HCT116 (cell line): ENCODE results near the gene ZFHX3. TPM values are rescaled to one million over a fixed set of nuclear protein-coding genes. Genes with fewer than 3 reads are reported as not detected.

Source experiments
- ATAC-seq: fragments of 200-7000 bp; cut with Tn5 transposase; 2 replicates; pipeline ENCODE4 v1.9.1; 2020; ENCODE audit warnings: mild to moderate bottlenecking, moderate library complexity
- BruUV-seq: library from RNA; stranded (reverse); fragments of 400-500 nt; replicated peaks from 2 replicates; lab custom pipeline; 2021; lab: Mats Ljungman, UMichigan
- CTCF ChIA-PET: fragments of 300-600 bp; sonication (Branson Sonifier 250); formaldehyde crosslinking; loops from one replicate; lab custom pipeline; 2021; ENCODE audit warnings: antibody characterized with exemption; lab: Charles Lee
- POLR2A ChIA-PET: fragments of 300-600, 350-600 bp; sonication (Branson Sonifier 250); formaldehyde crosslinking; loops from one replicate; lab custom pipeline; 2021; ENCODE audit warnings: antibody characterized with exemption; lab: Charles Lee
- RAD21 ChIA-PET, 2 experiments: fragments of 300-600 bp; sonication (Branson Sonifier 250); formaldehyde crosslinking; loops; one replicate each; lab custom pipeline; 2023; ENCODE audit warnings: low total read pairs in 2 of 2; ENCODE audit not compliant: uncharacterized antibody in 2 of 2, unreplicated experiment in 2 of 2, low non-redundant PET in 1 of 2; lab: Charles Lee
- DNase-seq: peaks from one replicate; pipeline ENCODE4 v3.0.0-alpha.2; 2010; ENCODE audit warnings: low read depth, low spot score
- H2AFZ ChIP-seq: fragments of 200-600 bp; shearing (Covaris generic), sonication (generic); 2 replicates; pipeline ENCODE4 v1.6.1; 2017; ENCODE audit warnings: low read depth, mixed run types, mixed read lengths, antibody characterized with exemption, low read length; ENCODE audit not compliant: poor library complexity, severe bottlenecking
- H3K27ac ChIP-seq: 2 replicates; pipeline ENCODE4 v1.5.1; 2012; ENCODE audit warnings: low read depth, low read length
- H3K27me3 ChIP-seq: fragments of 200-600 bp; sonication (generic); 2 replicates; pipeline ENCODE4 v1.6.1; 2016; ENCODE audit warnings: mixed run types, low read length, mixed read lengths; ENCODE audit not compliant: insufficient read depth
- H3K36me3 ChIP-seq, 2 experiments: fragments of 200-500 bp in 1 of 2; fragments of 200-600 bp in 1 of 2; sonication (Bioruptor generic) in 1 of 2; sonication (generic) in 1 of 2; 2 replicates each; pipeline versions ENCODE4 v1.5.1 to v1.6.1; 2014 to 2016; ENCODE audit warnings: low read length in 2 of 2, inconsistent platforms in 1 of 2, mixed read lengths in 1 of 2, mixed run types in 1 of 2; ENCODE audit not compliant: insufficient read depth in 2 of 2, control insufficient read depth in 1 of 2
- H3K4me1 ChIP-seq, 2 experiments: fragments of 200-600 bp in 1 of 2; sonication (generic) in 1 of 2; 2 replicates each; pipeline versions ENCODE4 v1.5.1 to v1.6.1; 2012 to 2017; ENCODE audit warnings: low read length in 2 of 2, inconsistent platforms in 1 of 2, mild to moderate bottlenecking in 1 of 2, mixed read lengths in 1 of 2, mixed run types in 1 of 2, moderate library complexity in 1 of 2; ENCODE audit not compliant: insufficient read depth in 2 of 2, control insufficient read depth in 1 of 2
- H3K4me2 ChIP-seq: fragments of 200-600 bp; sonication (generic); 2 replicates; pipeline ENCODE4 v1.6.1; 2017; ENCODE audit warnings: mixed run types, low read length, mixed read lengths
- H3K4me3 ChIP-seq, 2 experiments: fragments of 200-600 bp in 1 of 2; sonication (generic) in 1 of 2; replicated peaks in 1 of 2; 2 replicates each; pipeline ENCODE4 v1.5.1; 2011 to 2016; ENCODE audit warnings: low read length in 2 of 2, control low read depth in 1 of 2, low read depth in 1 of 2, mild to moderate bottlenecking in 1 of 2, mixed read lengths in 1 of 2, mixed run types in 1 of 2
- H3K79me2 ChIP-seq: fragments of 200-600 bp; sonication (generic); 2 replicates; pipeline ENCODE4 v1.6.1; 2017; ENCODE audit warnings: mild to moderate bottlenecking, mixed run types, low read length, moderate library complexity, mixed read lengths; ENCODE audit not compliant: insufficient read depth
- H3K9ac ChIP-seq: fragments of 200-600 bp; sonication (generic); 2 replicates; pipeline ENCODE4 v1.6.1; 2016; ENCODE audit warnings: low read length, mixed read lengths
- H3K9me2 ChIP-seq: fragments of 200-600 bp; sonication (generic), shearing (Covaris generic); 2 replicates; pipeline ENCODE4 v1.6.1; 2017; ENCODE audit warnings: mixed run types, mild to moderate bottlenecking, moderate library complexity; ENCODE audit not compliant: insufficient read depth
- H3K9me3 ChIP-seq, 2 experiments: fragments of 200-500 bp in 1 of 2; fragments of 200-600 bp in 1 of 2; sonication (Bioruptor generic) in 1 of 2; sonication (generic) in 1 of 2; 2 replicates each; pipeline ENCODE4 v1.6.1; 2014 to 2017; ENCODE audit warnings: low read length in 2 of 2, mixed read lengths in 2 of 2, inconsistent platforms in 1 of 2, low read depth in 1 of 2, mild to moderate bottlenecking in 1 of 2, mixed run types in 1 of 2, moderate library complexity in 1 of 2; ENCODE audit not compliant: control insufficient read depth in 1 of 2, insufficient read depth in 1 of 2
- H4K20me1 ChIP-seq: fragments of 200-600 bp; sonication (generic), shearing (Covaris generic); 2 replicates; pipeline ENCODE4 v1.6.1; 2017; ENCODE audit warnings: mixed run types, mild to moderate bottlenecking, moderate library complexity; ENCODE audit not compliant: insufficient read depth
- CBX3 ChIP-seq: IDR thresholded peaks from 2 replicates; pipeline ENCODE4 v1.6.1; 2012; ENCODE audit warnings: low read depth
- CEBPB ChIP-seq: IDR thresholded peaks from 2 replicates; pipeline ENCODE4 v1.6.1; 2012; ENCODE audit warnings: low read depth
- EGR1 ChIP-seq: IDR thresholded peaks from 2 replicates; pipeline ENCODE4 v1.6.1; 2012; ENCODE audit warnings: low read depth
- ELF1 ChIP-seq: IDR thresholded peaks from 2 replicates; pipeline ENCODE4 v1.6.1; 2012; ENCODE audit warnings: low read depth, borderline replicate concordance
- EZH2 ChIP-seq: fragments of 200-600 bp; sonication (generic); IDR thresholded peaks from 2 replicates; pipeline ENCODE4 v1.6.1; 2017; ENCODE audit warnings: antibody characterized with exemption, mixed run types
- EZH2phosphoT487 ChIP-seq: fragments of 200-600 bp; IDR thresholded peaks from 2 replicates; pipeline ENCODE4 v1.6.1; 2018; ENCODE audit warnings: antibody characterized with exemption, borderline replicate concordance
- FOSL1 ChIP-seq: IDR thresholded peaks from 2 replicates; pipeline ENCODE4 v1.6.1; 2012; ENCODE audit warnings: low read depth
- JUND ChIP-seq: IDR thresholded peaks from 2 replicates; pipeline ENCODE4 v1.6.1; 2012
- POLR2AphosphoS5 ChIP-seq: IDR thresholded peaks from 2 replicates; pipeline ENCODE4 v1.6.1; 2011; ENCODE audit warnings: mild to moderate bottlenecking, low read depth, low read length, moderate library complexity
- RAD21 ChIP-seq: IDR thresholded peaks from 2 replicates; pipeline ENCODE4 v1.6.1; 2012; ENCODE audit warnings: low read depth, mild to moderate bottlenecking
- SP1 ChIP-seq: IDR thresholded peaks from 2 replicates; pipeline ENCODE4 v1.6.1; 2012; ENCODE audit warnings: low read depth
- SRF ChIP-seq: IDR thresholded peaks from 2 replicates; pipeline ENCODE4 v1.6.1; 2012; ENCODE audit warnings: low read depth
- YY1 ChIP-seq: IDR thresholded peaks from 2 replicates; pipeline ENCODE4 v1.6.1; 2011; ENCODE audit warnings: low read length, low read depth, moderate library complexity, mild to moderate bottlenecking; ENCODE audit not compliant: insufficient replicate concordance; ENCODE audit errors: extremely low read depth
- ZFX ChIP-seq: fragments of 450-650 bp; IDR thresholded peaks from 2 replicates; pipeline ENCODE4 v1.6.1; 2017
- ZNF274 ChIP-seq: fragments of 200-500 bp; sonication (Bioruptor generic); IDR thresholded peaks from 2 replicates; pipeline ENCODE4 v1.6.1; 2014; ENCODE audit warnings: mild to moderate bottlenecking, low read depth, low read length, inconsistent platforms
- intact Hi-C: fragments of 100-400 bp; cut with micrococcal nuclease; formaldehyde crosslinking; loops from 2 replicates; pipeline ENCODE4 v1.10.0; 2022
- total RNA-seq: library from RNA; stranded (reverse); gene quantifications from one replicate; pipeline ENCODE4 v1.2.1, GENCODE V29; 2021; ENCODE audit not compliant: unreplicated experiment
- TF ChIP-seq, protein P1 (sequence below): IDR thresholded peaks from 2 replicates; pipeline ENCODE4 v1.6.1; 2011; ENCODE audit warnings: mild to moderate bottlenecking, low read length, moderate library complexity; ENCODE audit not compliant: insufficient replicate concordance; ENCODE audit errors: extremely low read depth
- TF ChIP-seq, protein P2 (sequence below), 3 experiments: fragments of 200-600 bp in 1 of 3; sonication (generic) in 1 of 3; IDR thresholded peaks in 2 of 3; conservative IDR thresholded peaks in 1 of 3; 2 replicates each; pipeline ENCODE4 v1.5.1; 2012 to 2017; ENCODE audit warnings: low read depth in 2 of 3, low read length in 2 of 3, antibody characterized with exemption in 1 of 3, borderline replicate concordance in 1 of 3, control low read depth in 1 of 3, mild to moderate bottlenecking in 1 of 3, mixed read lengths in 1 of 3, mixed run types in 1 of 3, moderate library complexity in 1 of 3; ENCODE audit not compliant: insufficient read depth in 1 of 3
- TF ChIP-seq, protein P3 (sequence below): IDR thresholded peaks from 2 replicates; pipeline ENCODE4 v1.6.1; 2012
- TF ChIP-seq, protein P4 (sequence below): IDR thresholded peaks from 2 replicates; pipeline ENCODE4 v1.6.1; 2012
- TF ChIP-seq, protein P5 (sequence below): IDR thresholded peaks from 2 replicates; pipeline ENCODE4 v1.6.1; 2012; ENCODE audit warnings: low read depth

Gene ZFHX3
- total RNA-seq, 1 experiment from 2014 or later = 6.3 TPM

DNA sequence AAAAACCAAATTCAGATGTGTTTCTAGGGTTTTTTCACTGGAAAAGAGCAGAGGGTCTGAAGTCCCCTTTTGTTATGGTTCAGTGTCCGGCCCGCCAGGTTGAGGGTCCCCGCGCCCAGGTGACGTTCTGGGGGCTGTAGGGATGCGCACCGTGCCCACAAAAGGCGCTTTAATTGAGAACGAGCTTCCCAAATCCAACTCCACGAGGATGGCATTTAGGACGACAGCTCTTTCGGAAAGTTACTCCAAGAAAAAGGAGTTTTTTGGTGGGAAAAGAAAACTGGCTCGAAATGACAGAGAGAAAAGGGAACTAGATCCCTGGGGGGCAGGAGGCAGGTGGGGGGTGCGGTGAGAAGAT is 15.9 kb upstream of the ZFHX3 start:
- no peak for DNase-seq
- ChIA-PET CTCF (no interaction called here), RAD21 (interaction anchor here in 1 of 2 experiments (0.7 kb wide), 1 partner anchor 37 kb away, joined by 4 read pairs; no protein-coding TSS in a partner anchor), POLR2A (no interaction called here)
- no TSS peak for BruUV-seq
- no peak overlapping the region for H2AFZ ChIP-seq
- H3K36me3 ChIP-seq = no peaks in the 10 kb centered on the region
- no peaks in the 10 kb centered on the region for H3K9me3 ChIP-seq
- peaks cover 3 to 20% of the 10 kb centered on the region in 2 experiments; a peak in 3 of 4 replicates for H3K4me1 ChIP-seq
- H3K4me3 ChIP-seq = no peak overlapping the region
- no peak for ATAC-seq
- H3K4me2 ChIP-seq = no peak overlapping the region
- no peak for TF ChIP-seq POLR2AphosphoS5
- TF ChIP-seq SP1 = no peak
- TF ChIP-seq, protein P1, sequence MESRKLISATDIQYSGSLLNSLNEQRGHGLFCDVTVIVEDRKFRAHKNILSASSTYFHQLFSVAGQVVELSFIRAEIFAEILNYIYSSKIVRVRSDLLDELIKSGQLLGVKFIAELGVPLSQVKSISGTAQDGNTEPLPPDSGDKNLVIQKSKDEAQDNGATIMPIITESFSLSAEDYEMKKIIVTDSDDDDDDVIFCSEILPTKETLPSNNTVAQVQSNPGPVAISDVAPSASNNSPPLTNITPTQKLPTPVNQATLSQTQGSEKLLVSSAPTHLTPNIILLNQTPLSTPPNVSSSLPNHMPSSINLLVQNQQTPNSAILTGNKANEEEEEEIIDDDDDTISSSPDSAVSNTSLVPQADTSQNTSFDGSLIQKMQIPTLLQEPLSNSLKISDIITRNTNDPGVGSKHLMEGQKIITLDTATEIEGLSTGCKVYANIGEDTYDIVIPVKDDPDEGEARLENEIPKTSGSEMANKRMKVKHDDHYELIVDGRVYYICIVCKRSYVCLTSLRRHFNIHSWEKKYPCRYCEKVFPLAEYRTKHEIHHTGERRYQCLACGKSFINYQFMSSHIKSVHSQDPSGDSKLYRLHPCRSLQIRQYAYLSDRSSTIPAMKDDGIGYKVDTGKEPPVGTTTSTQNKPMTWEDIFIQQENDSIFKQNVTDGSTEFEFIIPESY = no peak
- no peak for TF ChIP-seq EZH2phosphoT487
- TF ChIP-seq, protein P2, sequence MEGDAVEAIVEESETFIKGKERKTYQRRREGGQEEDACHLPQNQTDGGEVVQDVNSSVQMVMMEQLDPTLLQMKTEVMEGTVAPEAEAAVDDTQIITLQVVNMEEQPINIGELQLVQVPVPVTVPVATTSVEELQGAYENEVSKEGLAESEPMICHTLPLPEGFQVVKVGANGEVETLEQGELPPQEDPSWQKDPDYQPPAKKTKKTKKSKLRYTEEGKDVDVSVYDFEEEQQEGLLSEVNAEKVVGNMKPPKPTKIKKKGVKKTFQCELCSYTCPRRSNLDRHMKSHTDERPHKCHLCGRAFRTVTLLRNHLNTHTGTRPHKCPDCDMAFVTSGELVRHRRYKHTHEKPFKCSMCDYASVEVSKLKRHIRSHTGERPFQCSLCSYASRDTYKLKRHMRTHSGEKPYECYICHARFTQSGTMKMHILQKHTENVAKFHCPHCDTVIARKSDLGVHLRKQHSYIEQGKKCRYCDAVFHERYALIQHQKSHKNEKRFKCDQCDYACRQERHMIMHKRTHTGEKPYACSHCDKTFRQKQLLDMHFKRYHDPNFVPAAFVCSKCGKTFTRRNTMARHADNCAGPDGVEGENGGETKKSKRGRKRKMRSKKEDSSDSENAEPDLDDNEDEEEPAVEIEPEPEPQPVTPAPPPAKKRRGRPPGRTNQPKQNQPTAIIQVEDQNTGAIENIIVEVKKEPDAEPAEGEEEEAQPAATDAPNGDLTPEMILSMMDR (IDR thresholded peaks at IDR 0.05 in 2 of 3, conservative IDR thresholded peaks at IDR 0.05 in 1 of 3; ENCODE audit: borderline replicate concordance in 1 of 3, insufficient read depth in 1 of 3, low read depth in 2 of 3, low read length in 2 of 3) = no peak
- no peak for TF ChIP-seq ZFX
- TF ChIP-seq, protein P3, sequence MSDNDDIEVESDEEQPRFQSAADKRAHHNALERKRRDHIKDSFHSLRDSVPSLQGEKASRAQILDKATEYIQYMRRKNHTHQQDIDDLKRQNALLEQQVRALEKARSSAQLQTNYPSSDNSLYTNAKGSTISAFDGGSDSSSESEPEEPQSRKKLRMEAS = no peak
- no peak for TF ChIP-seq EZH2
- TF ChIP-seq JUND = no peak
- no peak for TF ChIP-seq SRF
- no peak for TF ChIP-seq ZNF274
- TF ChIP-seq EGR1 = no peak
- TF ChIP-seq, protein P4, sequence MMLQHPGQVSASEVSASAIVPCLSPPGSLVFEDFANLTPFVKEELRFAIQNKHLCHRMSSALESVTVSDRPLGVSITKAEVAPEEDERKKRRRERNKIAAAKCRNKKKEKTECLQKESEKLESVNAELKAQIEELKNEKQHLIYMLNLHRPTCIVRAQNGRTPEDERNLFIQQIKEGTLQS = no peak
- no peak for TF ChIP-seq CBX3
- no peak for TF ChIP-seq FOSL1
- TF ChIP-seq ELF1 = no peak
- no peak for TF ChIP-seq RAD21
- TF ChIP-seq CEBPB = no peak
- TF ChIP-seq YY1 = no peak
- TF ChIP-seq, protein P5, sequence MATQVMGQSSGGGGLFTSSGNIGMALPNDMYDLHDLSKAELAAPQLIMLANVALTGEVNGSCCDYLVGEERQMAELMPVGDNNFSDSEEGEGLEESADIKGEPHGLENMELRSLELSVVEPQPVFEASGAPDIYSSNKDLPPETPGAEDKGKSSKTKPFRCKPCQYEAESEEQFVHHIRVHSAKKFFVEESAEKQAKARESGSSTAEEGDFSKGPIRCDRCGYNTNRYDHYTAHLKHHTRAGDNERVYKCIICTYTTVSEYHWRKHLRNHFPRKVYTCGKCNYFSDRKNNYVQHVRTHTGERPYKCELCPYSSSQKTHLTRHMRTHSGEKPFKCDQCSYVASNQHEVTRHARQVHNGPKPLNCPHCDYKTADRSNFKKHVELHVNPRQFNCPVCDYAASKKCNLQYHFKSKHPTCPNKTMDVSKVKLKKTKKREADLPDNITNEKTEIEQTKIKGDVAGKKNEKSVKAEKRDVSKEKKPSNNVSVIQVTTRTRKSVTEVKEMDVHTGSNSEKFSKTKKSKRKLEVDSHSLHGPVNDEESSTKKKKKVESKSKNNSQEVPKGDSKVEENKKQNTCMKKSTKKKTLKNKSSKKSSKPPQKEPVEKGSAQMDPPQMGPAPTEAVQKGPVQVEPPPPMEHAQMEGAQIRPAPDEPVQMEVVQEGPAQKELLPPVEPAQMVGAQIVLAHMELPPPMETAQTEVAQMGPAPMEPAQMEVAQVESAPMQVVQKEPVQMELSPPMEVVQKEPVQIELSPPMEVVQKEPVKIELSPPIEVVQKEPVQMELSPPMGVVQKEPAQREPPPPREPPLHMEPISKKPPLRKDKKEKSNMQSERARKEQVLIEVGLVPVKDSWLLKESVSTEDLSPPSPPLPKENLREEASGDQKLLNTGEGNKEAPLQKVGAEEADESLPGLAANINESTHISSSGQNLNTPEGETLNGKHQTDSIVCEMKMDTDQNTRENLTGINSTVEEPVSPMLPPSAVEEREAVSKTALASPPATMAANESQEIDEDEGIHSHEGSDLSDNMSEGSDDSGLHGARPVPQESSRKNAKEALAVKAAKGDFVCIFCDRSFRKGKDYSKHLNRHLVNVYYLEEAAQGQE = no peak
- no peaks in the 10 kb centered on the region for H3K79me2 ChIP-seq
- H4K20me1 ChIP-seq = no peaks in the 10 kb centered on the region
- intact Hi-C loops = no loop called here
- H3K27me3 ChIP-seq = no peaks in the 10 kb centered on the region
- H3K9ac ChIP-seq = no peak overlapping the region
- H3K9me2 ChIP-seq = 0 out of 2 replicates have a peak, but pooled peaks cover 3% of the 10 kb centered on the region
- H3K27ac ChIP-seq = no peak overlapping the region
